ENCODE measurements around the gene SRGN. TPM values are rescaled to one million over a fixed set of nuclear protein-coding genes. Genes with fewer than 3 reads are reported as not detected.

The SRGN gene
- polyA plus RNA-seq, 1 donor from 2014 or later = not detected

DNA sequence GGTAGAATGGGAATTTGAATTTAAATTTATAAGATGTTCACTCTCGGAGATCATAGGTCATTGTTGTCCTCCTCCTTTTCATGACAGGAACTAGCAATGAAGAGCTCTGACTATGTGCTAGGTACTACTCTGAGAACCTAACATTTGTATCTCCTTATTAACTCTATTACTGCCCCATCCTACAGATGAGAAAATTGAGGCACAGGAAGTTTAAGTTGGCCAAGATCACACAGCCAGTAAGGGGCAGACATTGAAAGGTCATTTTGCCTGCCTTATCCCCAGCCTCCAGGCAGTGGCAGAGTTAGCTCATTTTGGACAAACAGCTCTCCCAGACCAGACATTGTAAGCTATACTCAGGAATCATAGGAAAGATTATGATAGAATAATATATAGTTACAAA, 6.0 kb downstream of the SRGN start:
- H3K27ac ChIP-seq (ENCODE audit: low read length) = no peak overlapping the region
- H3K9ac ChIP-seq (ENCODE audit: low read length) = no peak overlapping the region
- no peaks in the 10 kb centered on the region for H3K79me2 ChIP-seq (replicated peaks; ENCODE audit: insufficient read depth, low read length)
- no peaks in the 10 kb centered on the region for H4K20me1 ChIP-seq (ENCODE audit: insufficient read depth)
- H3K36me3 ChIP-seq (ENCODE audit: insufficient read depth, low read length) = no peaks in the 10 kb centered on the region
- TF ChIP-seq, protein P1, sequence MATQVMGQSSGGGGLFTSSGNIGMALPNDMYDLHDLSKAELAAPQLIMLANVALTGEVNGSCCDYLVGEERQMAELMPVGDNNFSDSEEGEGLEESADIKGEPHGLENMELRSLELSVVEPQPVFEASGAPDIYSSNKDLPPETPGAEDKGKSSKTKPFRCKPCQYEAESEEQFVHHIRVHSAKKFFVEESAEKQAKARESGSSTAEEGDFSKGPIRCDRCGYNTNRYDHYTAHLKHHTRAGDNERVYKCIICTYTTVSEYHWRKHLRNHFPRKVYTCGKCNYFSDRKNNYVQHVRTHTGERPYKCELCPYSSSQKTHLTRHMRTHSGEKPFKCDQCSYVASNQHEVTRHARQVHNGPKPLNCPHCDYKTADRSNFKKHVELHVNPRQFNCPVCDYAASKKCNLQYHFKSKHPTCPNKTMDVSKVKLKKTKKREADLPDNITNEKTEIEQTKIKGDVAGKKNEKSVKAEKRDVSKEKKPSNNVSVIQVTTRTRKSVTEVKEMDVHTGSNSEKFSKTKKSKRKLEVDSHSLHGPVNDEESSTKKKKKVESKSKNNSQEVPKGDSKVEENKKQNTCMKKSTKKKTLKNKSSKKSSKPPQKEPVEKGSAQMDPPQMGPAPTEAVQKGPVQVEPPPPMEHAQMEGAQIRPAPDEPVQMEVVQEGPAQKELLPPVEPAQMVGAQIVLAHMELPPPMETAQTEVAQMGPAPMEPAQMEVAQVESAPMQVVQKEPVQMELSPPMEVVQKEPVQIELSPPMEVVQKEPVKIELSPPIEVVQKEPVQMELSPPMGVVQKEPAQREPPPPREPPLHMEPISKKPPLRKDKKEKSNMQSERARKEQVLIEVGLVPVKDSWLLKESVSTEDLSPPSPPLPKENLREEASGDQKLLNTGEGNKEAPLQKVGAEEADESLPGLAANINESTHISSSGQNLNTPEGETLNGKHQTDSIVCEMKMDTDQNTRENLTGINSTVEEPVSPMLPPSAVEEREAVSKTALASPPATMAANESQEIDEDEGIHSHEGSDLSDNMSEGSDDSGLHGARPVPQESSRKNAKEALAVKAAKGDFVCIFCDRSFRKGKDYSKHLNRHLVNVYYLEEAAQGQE (IDR thresholded peaks at IDR 0.05; ENCODE audit: borderline replicate concordance) = no peak
- no peak for TF ChIP-seq EZH2 (IDR thresholded peaks at IDR 0.05; ENCODE audit: borderline replicate concordance, insufficient read depth, low read length, poor library complexity, severe bottlenecking)
- TF ChIP-seq MXI1 (conservative IDR thresholded peaks at IDR 0.05; ENCODE audit: poor library complexity, severe bottlenecking) = no peak
- no peak for TF ChIP-seq POLR2AphosphoS5 (IDR thresholded peaks at IDR 0.05)
- TF ChIP-seq, protein P2, sequence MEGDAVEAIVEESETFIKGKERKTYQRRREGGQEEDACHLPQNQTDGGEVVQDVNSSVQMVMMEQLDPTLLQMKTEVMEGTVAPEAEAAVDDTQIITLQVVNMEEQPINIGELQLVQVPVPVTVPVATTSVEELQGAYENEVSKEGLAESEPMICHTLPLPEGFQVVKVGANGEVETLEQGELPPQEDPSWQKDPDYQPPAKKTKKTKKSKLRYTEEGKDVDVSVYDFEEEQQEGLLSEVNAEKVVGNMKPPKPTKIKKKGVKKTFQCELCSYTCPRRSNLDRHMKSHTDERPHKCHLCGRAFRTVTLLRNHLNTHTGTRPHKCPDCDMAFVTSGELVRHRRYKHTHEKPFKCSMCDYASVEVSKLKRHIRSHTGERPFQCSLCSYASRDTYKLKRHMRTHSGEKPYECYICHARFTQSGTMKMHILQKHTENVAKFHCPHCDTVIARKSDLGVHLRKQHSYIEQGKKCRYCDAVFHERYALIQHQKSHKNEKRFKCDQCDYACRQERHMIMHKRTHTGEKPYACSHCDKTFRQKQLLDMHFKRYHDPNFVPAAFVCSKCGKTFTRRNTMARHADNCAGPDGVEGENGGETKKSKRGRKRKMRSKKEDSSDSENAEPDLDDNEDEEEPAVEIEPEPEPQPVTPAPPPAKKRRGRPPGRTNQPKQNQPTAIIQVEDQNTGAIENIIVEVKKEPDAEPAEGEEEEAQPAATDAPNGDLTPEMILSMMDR (IDR thresholded peaks at IDR 0.05; ENCODE audit: poor library complexity, severe bottlenecking) = no peak
- no peak for TF ChIP-seq SMC3 (conservative IDR thresholded peaks at IDR 0.05; ENCODE audit: poor library complexity)
- no peak for TF ChIP-seq TAF1 (IDR thresholded peaks at IDR 0.05; ENCODE audit: low read depth)
- no peak for TF ChIP-seq RAD21 (conservative IDR thresholded peaks at IDR 0.05)
- no peak for TF ChIP-seq EP300 (conservative IDR thresholded peaks at IDR 0.05; ENCODE audit: poor library complexity, severe bottlenecking)
- H3K27me3 ChIP-seq (ENCODE audit: insufficient read depth, low read depth, low read length) = no peaks in the 10 kb centered on the region
- H3K4me2 ChIP-seq (ENCODE audit: low read length) = no peak overlapping the region
- H2AFZ ChIP-seq (ENCODE audit: low read depth, low read length) = no peak overlapping the region
- H3F3A ChIP-seq (ENCODE audit: insufficient read depth, low read length, poor library complexity, severe bottlenecking) = no peaks in the 10 kb centered on the region
- no peak overlapping the region for H3K4me3 ChIP-seq (ENCODE audit: low read length)
- no peaks in the 10 kb centered on the region for H3K9me2 ChIP-seq (ENCODE audit: insufficient read depth, low read length)
- H3K9me3 ChIP-seq (ENCODE audit: low read length) = no peaks in the 10 kb centered on the region

DNA sequence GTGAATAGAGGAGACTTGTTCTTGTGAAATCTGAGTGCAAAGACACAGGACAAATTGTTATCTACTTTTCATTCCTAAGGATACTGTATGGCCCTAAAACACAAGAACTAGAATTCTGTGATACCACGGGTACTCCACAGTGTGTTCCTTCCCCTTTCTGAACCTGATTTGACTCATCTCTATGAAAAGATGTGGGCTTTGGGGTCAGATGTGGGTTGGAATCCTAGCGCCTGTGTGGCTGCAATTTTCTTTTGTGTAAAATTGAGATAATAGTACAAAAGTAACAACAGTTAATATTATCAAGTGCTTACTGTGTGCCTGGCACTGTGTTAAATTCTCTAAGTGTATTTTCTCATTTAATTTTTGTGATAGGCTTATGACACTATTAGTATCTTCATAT, 8.1 kb downstream of the SRGN start:
- Histone ChIP-seq H3K4me3 (ENCODE audit: low read length) (no peak overlapping the region), H2AFZ (ENCODE audit: low read depth, low read length) (no peak overlapping the region), H3F3A (ENCODE audit: insufficient read depth, low read length, poor library complexity, severe bottlenecking) (no peaks in the 10 kb centered on the region), H3K27me3 (ENCODE audit: insufficient read depth, low read depth, low read length) (no peaks in the 10 kb centered on the region), H3K9me2 (ENCODE audit: insufficient read depth, low read length) (no peaks in the 10 kb centered on the region), H3K27ac (ENCODE audit: low read length) (no peak overlapping the region), H4K20me1 (ENCODE audit: insufficient read depth) (no peaks in the 10 kb centered on the region), H3K36me3 (ENCODE audit: insufficient read depth, low read length) (no peaks in the 10 kb centered on the region), H3K9ac (ENCODE audit: low read length) (no peak overlapping the region), H3K9me3 (ENCODE audit: low read length) (no peaks in the 10 kb centered on the region), H3K4me2 (ENCODE audit: low read length) (no peak overlapping the region), H3K79me2 (replicated peaks; ENCODE audit: insufficient read depth, low read length) (no peaks in the 10 kb centered on the region)
- TF ChIP-seq MXI1 (conservative IDR thresholded peaks at IDR 0.05; ENCODE audit: poor library complexity, severe bottlenecking) (no peak), EZH2 (IDR thresholded peaks at IDR 0.05; ENCODE audit: borderline replicate concordance, insufficient read depth, low read length, poor library complexity, severe bottlenecking) (no peak), EP300 (conservative IDR thresholded peaks at IDR 0.05; ENCODE audit: poor library complexity, severe bottlenecking) (no peak), RAD21 (conservative IDR thresholded peaks at IDR 0.05) (no peak), SMC3 (conservative IDR thresholded peaks at IDR 0.05; ENCODE audit: poor library complexity) (no peak), POLR2AphosphoS5 (IDR thresholded peaks at IDR 0.05) (no peak), TAF1 (IDR thresholded peaks at IDR 0.05; ENCODE audit: low read depth) (no peak)
- TF ChIP-seq, protein P2 (IDR thresholded peaks at IDR 0.05; ENCODE audit: poor library complexity, severe bottlenecking) = no peak
- TF ChIP-seq, protein P1 (IDR thresholded peaks at IDR 0.05; ENCODE audit: borderline replicate concordance) = no peak

All from neural cell (in vitro differentiated cells).